Peyer's patch (tissue), 4 donors: Measurements from ENCODE around the gene TBCD.

Source experiments
- CTCF ChIP-seq, 6 experiments: fragments of 450-650 bp in 4 of 6; fragments of 200-600 bp in 2 of 6; sonication (generic) in 1 of 6; IDR thresholded peaks; one replicate each; pipeline ENCODE4 v1.5.1; 2017 to 2019; ENCODE audit warnings: antibody characterized with exemption in 6 of 6, mild to moderate bottlenecking in 3 of 6, moderate library complexity in 1 of 6
- POLR2A ChIP-seq, 2 donors: fragments of 450-650 bp; IDR thresholded peaks; one replicate each; pipeline ENCODE4 v1.5.1; 2017; ENCODE audit warnings: antibody characterized with exemption in 2 of 2, mild to moderate bottlenecking in 2 of 2, moderate library complexity in 2 of 2

- no peak for TF ChIP-seq CTCF (IDR thresholded peaks at IDR 0.05)
- no peak for TF ChIP-seq POLR2A (IDR thresholded peaks at IDR 0.05)
These were observed 189.4 kb downstream of the TBCD start for GRCh38 chr17:82941021-82942001.
